OCI-LY3 (cell line): ENCODE measurements around the gene P2RY6.

Experiments
- H2AFZ ChIP-seq: fragments of 200-600, 300-600 bp; shearing (Covaris generic); 2 replicates; pipeline ENCODE4 v1.6.0; 2014; ENCODE audit warnings: antibody characterized with exemption, low read depth, low read length
- H3K27ac ChIP-seq: fragments of 200-600, 300-600 bp; sonication (generic); 2 replicates; pipeline ENCODE4 v1.5.1; 2014; ENCODE audit warnings: mild to moderate bottlenecking, low read length, moderate library complexity, mixed read lengths
- H3K27me3 ChIP-seq: fragments of 200-600, 300-600 bp; sonication (generic); 2 replicates; pipeline ENCODE4 v1.6.1; 2014; ENCODE audit warnings: low read depth, low read length, mixed read lengths
- H3K36me3 ChIP-seq: fragments of 200-600, 300-600 bp; sonication (generic); replicated peaks from 2 replicates; pipeline ENCODE3; 2014; ENCODE audit warnings: low read depth, low read length, mixed read lengths
- H3K4me1 ChIP-seq: fragments of 300-600, 200-600 bp; sonication (generic); 2 replicates; pipeline ENCODE4 v1.6.1; 2014; ENCODE audit warnings: low read length, mixed read lengths
- H3K4me2 ChIP-seq: fragments of 200-600, 300-600 bp; sonication (generic); 2 replicates; pipeline ENCODE4 v1.6.1; 2014; ENCODE audit warnings: low read length, mixed read lengths
- H3K4me3 ChIP-seq: fragments of 300-600, 200-600 bp; sonication (generic); 2 replicates; pipeline ENCODE4 v1.5.1; 2014; ENCODE audit warnings: antibody characterized with exemption, mild to moderate bottlenecking, low read length, moderate library complexity
- H3K79me2 ChIP-seq: fragments of 300-600, 200-600 bp; shearing (Covaris generic); 2 replicates; pipeline ENCODE4 v1.6.1; 2014; ENCODE audit warnings: mild to moderate bottlenecking, low read length, mixed read lengths
- H3K9ac ChIP-seq: fragments of 300-600, 200-600 bp; shearing (Covaris generic); 2 replicates; pipeline ENCODE4 v1.6.0; 2014; ENCODE audit warnings: mild to moderate bottlenecking, low read length, moderate library complexity
- H3K9me3 ChIP-seq: fragments of 200-600, 300-600 bp; shearing (Covaris generic); 2 replicates; pipeline ENCODE4 v1.6.1; 2014; ENCODE audit warnings: low read length, mixed read lengths; ENCODE audit not compliant: insufficient read depth
- H4K20me1 ChIP-seq: fragments of 200-600, 300-600 bp; sonication (generic); 2 replicates; pipeline ENCODE4 v1.6.1; 2016; ENCODE audit warnings: low read length, mixed read lengths; ENCODE audit not compliant: insufficient read depth
- CTCF ChIP-seq: fragments of 200-600, 300-600 bp; sonication (generic); IDR thresholded peaks from 2 replicates; pipeline ENCODE4 v1.5.1; 2014; ENCODE audit warnings: antibody characterized with exemption, low read length, low read depth
- EZH2phosphoT487 ChIP-seq: fragments of 200-600 bp; shearing (Covaris generic); IDR thresholded peaks from 2 replicates; pipeline ENCODE4 v1.6.1; 2018; ENCODE audit warnings: antibody characterized with exemption, mixed run types, low read depth

Gene P2RY6

GRCh38 chr11:73243093-73243485 lies 29.0 kb upstream of the P2RY6 start:
- H2AFZ ChIP-seq, result peak overlapping the region; percentile 86
- H3K79me2 ChIP-seq, result no peaks in the 10 kb centered on the region
- H3K9me3 ChIP-seq, result no peaks in the 10 kb centered on the region
- peak overlapping the region; percentile 80 for H3K4me2 ChIP-seq
- H3K4me3 ChIP-seq, result peak overlapping the region; percentile 70
- H3K27me3 ChIP-seq, result 0 out of 2 replicates have a peak, but pooled peaks cover 7% of the 10 kb centered on the region
- peak overlapping the region; percentile 59 for H3K9ac ChIP-seq
- TF ChIP-seq EZH2phosphoT487, result no peak
- H3K36me3 ChIP-seq, result no peaks in the 10 kb centered on the region
- H4K20me1 ChIP-seq, result no peaks in the 10 kb centered on the region
- H3K27ac ChIP-seq, result no peak overlapping the region
- H3K4me1 ChIP-seq, result peaks cover 18% of the 10 kb centered on the region

GRCh38 chr11:73244589-73245240 lies 27.4 kb upstream of the P2RY6 start:
- no peak overlapping the region for H2AFZ ChIP-seq
- no peaks in the 10 kb centered on the region for H4K20me1 ChIP-seq
- no peak overlapping the region for H3K4me3 ChIP-seq
- H3K36me3 ChIP-seq, result no peaks in the 10 kb centered on the region
- no peak for TF ChIP-seq EZH2phosphoT487
- TF ChIP-seq CTCF, result no peak
- H3K79me2 ChIP-seq, result no peaks in the 10 kb centered on the region
- H3K9ac ChIP-seq, result no peak overlapping the region
- peaks cover 24% of the 10 kb centered on the region for H3K4me1 ChIP-seq
- H3K9me3 ChIP-seq, result no peaks in the 10 kb centered on the region
- no peak overlapping the region for H3K27ac ChIP-seq
- H3K4me2 ChIP-seq, result no peak overlapping the region
- H3K27me3 ChIP-seq, result 0 out of 2 replicates have a peak, but pooled peaks cover 7% of the 10 kb centered on the region

- Histone ChIP-seq H3K9ac (no peak overlapping the region), H3K79me2 (no peaks in the 10 kb centered on the region), H2AFZ (no peak overlapping the region), H3K36me3 (no peaks in the 10 kb centered on the region), H3K4me3 (no peak overlapping the region), H3K9me3 (no peaks in the 10 kb centered on the region), H4K20me1 (no peaks in the 10 kb centered on the region), H3K4me2 (no peak overlapping the region), H3K4me1 (peaks cover 32% of the 10 kb centered on the region), H3K27ac (no peak overlapping the region), H3K27me3 (0 out of 2 replicates have a peak, but pooled peaks cover 7% of the 10 kb centered on the region)
- TF ChIP-seq EZH2phosphoT487, result no peak
- no peak for TF ChIP-seq CTCF
Observed at GRCh38 chr11:73245461-73245860, 26.7 kb upstream of the P2RY6 start.

DNA sequence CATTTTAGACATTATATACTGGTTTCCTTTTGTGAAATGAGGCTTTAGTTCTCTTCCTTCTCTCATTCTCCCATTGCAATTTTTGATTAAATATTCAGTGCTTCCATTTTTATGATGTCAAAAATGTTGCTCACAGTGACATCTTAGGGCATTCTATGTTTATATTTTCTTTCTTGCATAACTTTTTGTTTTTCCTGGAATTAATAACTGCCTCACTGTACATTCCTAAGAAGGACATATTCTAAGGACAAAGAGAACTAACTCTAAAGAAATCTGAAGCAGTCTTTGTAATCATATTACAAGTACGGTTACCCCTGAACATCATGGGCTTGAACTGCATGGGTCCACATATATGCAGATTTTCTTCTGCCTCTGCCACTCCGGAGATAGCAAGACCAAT lies 25.8 kb upstream of the P2RY6 start:
- Histone ChIP-seq H3K4me2 (no peak overlapping the region), H4K20me1 (no peaks in the 10 kb centered on the region), H3K9me3 (no peaks in the 10 kb centered on the region), H3K27ac (no peak overlapping the region), H3K9ac (no peak overlapping the region), H3K4me1 (peaks cover 34% of the 10 kb centered on the region), H3K79me2 (no peaks in the 10 kb centered on the region), H3K27me3 (0 out of 2 replicates have a peak, but pooled peaks cover 4% of the 10 kb centered on the region), H3K36me3 (no peaks in the 10 kb centered on the region), H3K4me3 (no peak overlapping the region), H2AFZ (no peak overlapping the region)
- TF ChIP-seq CTCF (no peak), EZH2phosphoT487 (no peak)
